SHP77 (cell line): ENCODE measurements around the gene NOSIP.

ENCODE experiments used
- DNase-seq, 2 experiments: peaks; one replicate each; lab custom pipeline; 2025; lab: John Stamatoyannopoulos, UW

Gene NOSIP

GRCh38 chr19:49573009-49573408, 7.3 kb downstream of the NOSIP start:
- DNase-seq, result no peak

GRCh38 chr19:49570997-49571676, 9.2 kb downstream of the NOSIP start:
- DNase-seq, result peak; percentile 17 to 61

- DNase-seq, result peak; percentile 72 to 74
These were observed 10.1 kb downstream of the NOSIP start for GRCh38 chr19:49570138-49570856.

- no peak for DNase-seq
These were observed 12.4 kb downstream of the NOSIP start for GRCh38 chr19:49567861-49568441.

- no peak for DNase-seq
These were observed 14.1 kb downstream of the NOSIP start for GRCh38 chr19:49566302-49566701.

- DNase-seq, result no peak
These were observed 15.1 kb downstream of the NOSIP start for GRCh38 chr19:49565261-49565660.

GRCh38 chr19:49564616-49565045, 15.7 kb downstream of the NOSIP start:
- no peak for DNase-seq

GRCh38 chr19:49560358-49560900, 19.9 kb downstream of the NOSIP start:
- no peak for DNase-seq

GRCh38 chr19:49559928-49560327, 20.4 kb downstream of the NOSIP start:
- DNase-seq, result no peak

- no peak for DNase-seq
These were observed 20.9 kb downstream of the NOSIP start for GRCh38 chr19:49559443-49559842.

GRCh38 chr19:49558591-49558990, 21.8 kb downstream of the NOSIP start:
- no peak for DNase-seq

- DNase-seq, result no peak
These were observed 22.6 kb downstream of the NOSIP start for GRCh38 chr19:49557641-49558325.

GRCh38 chr19:49556412-49557398, 23.7 kb downstream of the NOSIP start:
- no peak for DNase-seq

- DNase-seq, result no peak
These were observed 24.6 kb downstream of the NOSIP start for GRCh38 chr19:49555600-49556411.

GRCh38 chr19:49554701-49555181, 25.6 kb downstream of the NOSIP start:
- DNase-seq, result no peak

GRCh38 chr19:49553451-49554271, 26.7 kb downstream of the NOSIP start:
- no peak for DNase-seq

GRCh38 chr19:49552749-49553148, 27.6 kb downstream of the NOSIP start:
- DNase-seq, result no peak

- no peak for DNase-seq
These were observed 28.8 kb downstream of the NOSIP start for GRCh38 chr19:49551531-49551930.

- no peak for DNase-seq
These were observed 31.3 kb downstream of the NOSIP start for GRCh38 chr19:49549045-49549444.
